ENCODE data around the gene TSPAN3.

Gene TSPAN3

DNA sequence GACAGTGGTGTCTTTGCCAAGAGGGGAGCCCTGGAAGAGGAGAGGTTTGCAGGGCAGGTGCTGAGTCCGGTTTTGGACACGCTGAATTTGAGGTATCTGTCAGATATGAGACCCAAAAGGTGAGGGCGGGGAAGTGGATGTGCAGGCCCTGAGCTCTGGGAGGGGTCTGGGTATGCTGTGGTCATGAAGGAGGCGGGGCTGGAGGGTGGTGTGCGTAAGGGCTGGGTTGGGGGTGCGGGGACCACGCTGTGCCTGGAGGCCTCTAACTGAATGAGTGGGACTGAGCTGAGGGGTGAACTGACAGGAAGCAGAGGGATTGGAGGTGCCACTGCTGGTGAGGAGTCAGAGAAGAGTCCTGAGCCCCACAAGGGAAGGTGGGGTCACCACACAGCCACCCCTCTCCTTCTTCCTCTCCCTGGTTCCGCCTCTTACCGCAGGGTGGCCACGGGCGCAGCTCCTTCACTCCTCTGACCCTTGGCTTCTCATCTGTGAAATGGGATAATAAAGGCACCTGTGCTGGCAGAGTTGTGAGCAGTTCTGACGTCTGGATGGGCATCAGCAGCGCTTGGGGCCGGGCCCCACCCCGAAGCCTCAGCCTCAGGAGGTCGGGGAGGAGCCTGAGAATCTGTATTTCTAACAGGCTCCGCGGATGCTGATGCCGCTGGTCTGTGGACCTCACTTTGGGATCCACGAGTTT lies 47.2 kb downstream of the TSPAN3 start:
- no peak for DNase-seq (ENCODE audit: low spot score)

DNA sequence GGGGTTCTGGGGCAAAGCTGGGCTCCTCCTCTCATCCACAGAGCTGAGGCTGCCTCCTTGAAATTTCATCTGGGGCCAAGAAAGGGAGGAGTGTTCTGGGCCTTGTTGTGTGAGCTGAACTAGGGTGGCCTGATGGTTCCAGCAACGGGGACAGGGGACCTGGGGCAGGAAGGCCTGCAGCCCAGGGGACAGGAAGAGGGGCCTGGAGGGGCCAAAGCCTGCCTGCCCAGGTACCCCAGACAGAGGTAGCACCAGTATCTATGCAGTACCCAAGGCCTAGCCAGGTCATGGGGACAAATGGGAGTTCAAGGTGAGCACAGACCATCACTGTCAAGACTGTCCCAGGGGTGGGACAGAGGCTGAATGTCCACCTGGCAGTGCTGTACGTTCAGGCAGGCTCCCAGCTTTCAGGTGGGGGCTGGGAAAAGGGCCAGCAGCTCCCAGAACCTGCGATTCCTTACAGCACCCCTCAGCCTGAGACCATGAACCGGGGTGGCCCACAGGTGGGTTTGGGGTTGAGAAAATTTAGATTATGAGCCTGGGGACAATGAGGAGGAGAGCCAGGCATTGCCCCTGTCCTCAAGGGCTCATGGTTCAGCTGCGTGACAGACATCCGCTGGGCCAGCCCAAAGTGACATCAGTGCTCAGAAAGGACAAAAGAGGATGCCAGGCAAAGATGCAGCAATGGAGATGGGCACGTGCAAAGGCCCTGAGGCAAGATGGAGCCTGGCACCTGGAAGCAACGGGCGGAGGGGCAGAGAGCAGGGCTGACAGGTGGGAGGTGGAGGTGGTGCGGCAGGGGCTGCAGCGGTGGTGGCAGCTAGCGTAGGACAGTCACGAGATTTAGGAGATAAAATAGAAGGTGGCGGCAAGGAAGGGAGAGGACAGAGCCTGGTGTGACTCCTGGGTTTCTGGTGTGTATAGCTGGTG lies 48.0 kb downstream of the TSPAN3 start:
- no peak for DNase-seq (ENCODE audit: low spot score)

DNA sequence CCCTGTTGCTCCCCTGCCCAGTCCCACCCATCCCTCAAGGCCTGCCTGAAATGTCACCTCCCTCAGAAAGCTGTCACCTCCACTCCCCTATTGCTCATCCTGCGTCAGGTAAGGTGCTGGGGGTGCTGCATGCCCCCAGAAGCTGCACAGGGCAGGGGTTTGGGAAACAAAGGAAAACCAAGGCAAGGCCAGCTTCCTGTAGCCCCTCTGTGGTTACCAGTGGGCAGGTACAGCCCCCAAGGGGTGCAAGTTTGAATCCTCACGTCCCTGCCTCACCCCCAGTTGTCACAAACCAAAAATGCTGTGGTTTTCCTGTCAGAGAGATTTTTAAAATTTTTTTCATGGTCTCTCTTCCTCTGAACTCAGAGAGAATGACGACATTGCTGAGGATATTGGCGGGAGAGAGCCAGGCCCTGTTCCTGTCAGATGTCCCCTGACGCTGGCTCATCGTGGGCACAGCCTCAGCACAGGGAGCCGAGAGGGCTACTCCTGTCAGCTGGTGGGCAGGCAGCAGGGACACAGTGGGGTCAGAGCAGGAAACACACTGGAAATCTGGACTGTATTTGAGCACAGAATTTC lies 49.0 kb downstream of the TSPAN3 start:
- DNase-seq (ENCODE audit: low spot score) = no peak

DNA sequence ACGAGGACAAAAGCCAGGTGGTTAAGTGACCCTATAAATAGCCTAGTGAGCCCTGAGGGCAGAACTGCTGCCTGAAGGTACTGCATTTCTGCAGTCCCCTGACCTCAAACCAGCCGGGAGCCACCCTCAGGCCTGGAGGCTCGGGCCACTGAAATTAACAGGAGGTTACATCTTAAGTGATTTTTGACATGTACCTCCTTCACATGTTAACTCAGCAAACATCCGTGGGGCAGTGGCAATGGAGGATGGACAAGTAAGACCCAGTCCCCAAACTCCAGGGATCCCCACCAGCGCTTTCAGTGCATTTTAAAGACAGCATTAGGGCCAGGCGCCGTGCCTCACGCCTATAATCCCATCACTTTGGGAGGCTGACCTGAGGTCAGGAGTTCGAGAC lies 49.8 kb downstream of the TSPAN3 start:
- no peak for DNase-seq (ENCODE audit: low spot score)

- DNase-seq (ENCODE audit: low spot score) = no peak
Measured at GRCh38 chr15:77020348-77021087, 50.4 kb downstream of the TSPAN3 start.

GRCh38 chr15:77019521-77020331 lies 51.2 kb downstream of the TSPAN3 start:
- DNase-seq (ENCODE audit: low spot score) = no peak

DNA sequence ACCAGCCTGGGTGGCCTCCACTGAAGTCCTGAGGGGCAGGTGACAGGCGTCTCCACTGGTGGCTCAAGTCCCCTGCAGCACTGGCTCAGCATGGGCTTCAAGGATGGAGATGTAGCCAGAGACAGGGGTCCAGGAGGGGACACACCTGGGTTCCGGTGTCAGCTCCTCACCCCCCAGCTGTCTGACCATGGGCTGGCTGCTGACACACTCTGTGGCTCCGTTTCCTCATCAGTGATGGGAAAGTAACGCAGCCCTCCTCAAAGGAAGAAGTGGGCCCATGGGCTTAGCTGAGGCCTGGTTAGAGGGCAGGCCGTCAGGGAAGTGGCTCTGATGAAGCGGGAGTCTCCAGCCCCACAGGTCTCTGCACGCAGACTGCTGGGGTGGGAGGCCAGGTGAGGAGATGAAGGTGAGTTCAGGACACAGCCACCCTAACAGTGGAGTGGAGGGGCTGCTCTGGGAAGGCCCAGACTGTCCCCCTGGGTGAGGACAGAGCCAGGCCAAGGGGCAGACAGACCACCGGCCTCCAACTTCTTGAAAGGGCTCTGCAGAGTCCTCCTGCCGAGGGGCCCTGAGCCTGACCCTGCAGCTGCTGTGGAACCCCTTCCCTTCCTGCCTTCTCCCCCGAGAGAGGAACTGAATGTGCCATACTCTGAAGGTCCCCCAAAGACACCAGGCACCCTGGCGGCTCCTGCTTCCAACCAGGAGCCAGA lies 52.0 kb downstream of the TSPAN3 start:
- DNase-seq (ENCODE audit: low spot score) = no peak

DNA sequence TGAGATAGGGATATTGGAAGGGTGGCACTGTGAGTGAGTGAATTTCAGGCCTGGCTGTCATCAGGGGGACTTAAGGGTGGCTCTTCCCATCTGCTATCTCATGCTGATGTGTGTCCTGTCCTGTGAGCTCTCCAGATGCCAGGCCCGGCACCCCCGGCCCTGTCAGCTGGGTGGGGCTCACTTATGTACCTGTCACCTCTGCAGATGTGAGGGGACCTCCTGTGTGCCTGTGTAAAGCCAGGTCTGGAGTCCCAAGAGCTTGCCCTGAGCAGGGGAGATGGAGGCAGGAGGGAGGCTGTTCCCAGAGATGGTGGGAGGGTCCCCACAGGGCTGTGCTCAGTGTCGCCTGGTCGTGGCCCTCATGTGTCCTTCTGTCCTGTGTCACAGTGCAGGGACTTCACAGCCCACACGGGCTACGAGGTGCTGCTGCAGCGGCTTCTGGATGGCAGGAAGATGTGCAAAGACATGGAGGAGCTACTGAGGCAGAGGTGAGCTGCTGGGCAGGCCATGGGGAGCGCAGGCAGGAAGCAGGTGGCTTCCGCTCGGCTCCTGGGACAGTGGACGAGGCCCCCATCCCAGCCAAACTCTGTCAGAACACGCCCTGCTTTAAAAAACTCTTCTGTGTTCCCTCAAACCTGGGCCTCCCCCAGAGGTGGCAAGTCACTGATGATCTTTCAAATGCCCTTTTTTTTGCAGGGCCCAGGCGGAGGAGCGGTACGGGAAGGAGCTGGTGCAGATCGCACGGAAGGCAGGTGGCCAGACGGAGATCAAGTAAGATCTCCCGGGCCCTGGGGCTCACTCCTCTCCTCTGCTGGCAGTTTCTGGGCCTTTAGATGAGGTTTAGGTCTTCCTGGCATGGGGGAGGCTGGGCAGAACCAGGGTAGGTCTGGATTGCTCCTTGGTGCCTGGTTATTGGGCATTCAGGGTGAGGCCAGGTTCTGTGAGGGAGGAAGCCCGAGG lies 52.9 kb downstream of the TSPAN3 start:
- no peak for DNase-seq (ENCODE audit: low spot score)

GRCh38 chr15:77017091-77017660 lies 53.7 kb downstream of the TSPAN3 start:
- DNase-seq (ENCODE audit: low spot score) = no peak

GRCh38 chr15:77016321-77016695 lies 54.6 kb downstream of the TSPAN3 start:
- DNase-seq (ENCODE audit: low spot score) = no peak

DNA sequence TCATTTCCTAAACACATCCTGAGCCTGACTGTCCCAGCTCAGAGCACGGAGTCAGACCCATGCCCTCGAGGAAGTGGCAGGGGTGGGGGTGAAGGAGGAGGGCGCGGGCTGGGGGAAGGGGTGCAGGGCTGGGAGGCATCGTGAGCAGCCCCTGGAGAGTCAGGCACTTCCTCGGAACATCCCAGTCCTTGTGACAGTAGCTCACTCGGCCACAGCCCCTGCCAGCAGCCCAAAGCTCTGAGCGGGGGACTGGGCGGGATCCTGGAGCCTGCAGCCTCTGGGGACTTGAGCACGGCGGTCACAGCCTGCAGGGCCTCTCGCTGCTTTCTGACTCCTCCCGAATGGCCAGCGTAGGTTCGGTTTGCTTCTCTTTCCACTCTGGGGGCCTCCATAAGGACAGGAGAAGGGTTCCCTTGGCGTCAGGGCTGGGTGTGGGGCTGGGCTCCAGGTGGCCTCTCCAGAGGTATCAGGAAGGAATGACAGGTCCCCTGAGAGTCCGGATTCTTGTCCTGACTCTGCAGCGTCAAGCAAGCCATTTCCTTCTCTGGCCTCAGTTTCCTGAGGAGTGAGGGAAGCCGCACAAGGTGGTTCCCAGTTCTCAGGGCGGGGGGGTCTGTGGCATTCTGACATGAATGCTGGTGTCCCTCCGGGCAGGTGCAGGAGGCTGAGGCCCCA lies 55.1 kb downstream of the TSPAN3 start:
- DNase-seq (ENCODE audit: low spot score) = no peak

DNA sequence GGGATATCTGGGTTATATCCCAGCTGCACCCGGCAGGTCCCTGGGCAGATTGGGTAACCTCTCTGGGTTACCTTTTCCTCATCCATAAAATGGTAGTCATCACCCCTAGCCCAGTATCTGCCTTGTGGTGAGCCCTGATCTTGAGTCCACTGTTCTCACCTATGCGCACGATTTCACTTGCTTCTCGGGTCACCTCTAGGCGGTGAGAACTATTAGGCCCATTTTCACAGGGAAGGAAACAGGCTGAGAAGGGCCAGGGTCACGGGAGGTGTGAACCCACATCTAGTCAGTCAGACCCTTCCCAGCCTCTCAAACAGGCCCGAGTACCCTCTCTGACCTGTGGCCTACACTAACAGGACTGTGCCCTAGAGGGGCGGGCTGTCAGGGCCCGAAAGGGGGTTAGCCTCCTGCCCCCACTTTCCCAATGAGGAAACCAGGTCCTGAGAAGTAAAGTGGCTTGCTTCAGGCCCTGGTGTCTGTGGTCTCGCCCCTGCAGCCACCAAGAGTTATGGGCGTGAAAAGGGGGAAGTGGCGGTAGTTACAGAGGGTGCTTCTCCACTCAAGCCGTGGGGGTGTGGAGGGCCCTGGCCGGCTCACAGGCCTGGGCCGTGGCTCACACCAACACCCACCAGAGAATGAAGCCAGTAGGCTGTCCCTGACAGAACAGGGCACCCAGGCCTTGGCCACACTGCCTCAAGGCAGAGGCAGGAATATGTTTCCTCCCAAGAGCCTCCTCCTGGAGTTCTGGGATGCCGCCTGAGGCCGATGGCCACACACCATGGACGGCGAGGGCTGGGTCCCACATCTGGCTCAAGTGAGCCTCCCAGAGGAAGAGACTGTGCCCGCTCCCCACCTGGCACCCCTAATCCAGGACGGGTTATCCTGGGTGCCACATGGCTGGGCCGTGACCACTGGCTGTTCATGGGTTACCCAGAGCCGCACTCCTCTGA lies 56.5 kb downstream of the TSPAN3 start:
- no peak for DNase-seq (ENCODE audit: low spot score)

DNA sequence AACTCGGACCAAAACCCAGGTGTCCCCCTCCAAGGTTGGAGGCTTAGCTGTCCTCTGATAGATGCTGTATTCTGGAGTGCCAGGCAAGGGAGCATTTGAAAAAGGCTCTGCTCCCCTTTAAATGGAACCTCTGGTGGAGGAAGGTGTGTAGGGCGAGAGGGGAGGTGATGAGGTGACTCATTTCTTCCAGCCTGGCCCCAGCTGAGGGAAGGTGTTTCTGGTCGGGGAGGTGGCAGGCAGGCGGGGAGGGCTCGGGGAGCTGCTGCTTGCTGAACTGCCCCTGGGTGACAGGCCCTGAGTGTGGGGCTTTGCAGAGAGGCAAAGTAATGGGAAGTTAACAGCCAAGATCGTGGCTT lies 57.2 kb downstream of the TSPAN3 start:
- DNase-seq (ENCODE audit: low spot score) = no peak

DNA sequence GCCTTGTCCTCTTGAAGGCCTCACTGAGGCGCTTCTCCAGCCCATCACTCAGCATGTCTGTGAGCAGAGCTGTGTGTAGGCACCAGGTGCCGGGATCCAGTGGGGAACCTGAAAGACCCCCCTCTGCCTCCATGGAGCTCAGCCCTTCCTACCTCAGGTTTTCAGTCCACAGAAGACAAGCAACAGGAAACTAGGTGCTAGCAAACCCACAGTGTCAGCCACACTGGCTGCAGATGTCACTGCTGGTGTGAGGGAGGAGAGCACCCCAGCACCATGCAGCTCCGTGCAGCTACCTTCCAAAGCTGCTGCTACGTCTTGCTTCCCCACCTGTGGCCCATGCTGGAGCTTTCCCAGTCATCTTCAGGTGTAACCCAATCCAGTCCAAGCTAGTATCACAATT lies 58.0 kb downstream of the TSPAN3 start:
- no peak for DNase-seq (ENCODE audit: low spot score)

DNA sequence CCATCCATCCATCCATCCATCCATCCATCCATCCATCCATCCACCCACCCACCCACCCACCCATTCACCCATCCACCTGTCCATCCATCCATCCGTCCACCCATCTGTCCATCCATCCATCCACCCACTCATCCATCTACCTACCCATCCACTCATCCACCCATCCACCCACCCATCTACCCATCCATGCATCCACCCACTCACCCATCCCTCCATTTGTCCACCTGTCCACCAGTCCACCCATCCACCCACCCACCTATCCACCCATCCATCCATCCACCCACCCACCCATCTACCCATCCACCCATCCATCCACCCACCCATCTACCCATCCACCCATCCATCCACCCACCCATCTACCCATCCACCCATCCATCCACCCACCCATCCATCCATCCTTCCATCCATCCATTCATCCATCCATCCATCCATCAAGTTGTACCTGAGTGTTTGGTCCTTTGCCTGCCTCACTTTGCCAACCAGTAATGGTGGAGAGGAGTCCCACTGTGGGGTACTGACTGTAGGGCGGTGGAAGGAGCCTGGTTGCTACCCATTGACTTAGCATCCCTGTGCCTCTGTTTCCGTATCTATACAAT lies 58.7 kb downstream of the TSPAN3 start:
- no peak for DNase-seq (ENCODE audit: low spot score)

DNA sequence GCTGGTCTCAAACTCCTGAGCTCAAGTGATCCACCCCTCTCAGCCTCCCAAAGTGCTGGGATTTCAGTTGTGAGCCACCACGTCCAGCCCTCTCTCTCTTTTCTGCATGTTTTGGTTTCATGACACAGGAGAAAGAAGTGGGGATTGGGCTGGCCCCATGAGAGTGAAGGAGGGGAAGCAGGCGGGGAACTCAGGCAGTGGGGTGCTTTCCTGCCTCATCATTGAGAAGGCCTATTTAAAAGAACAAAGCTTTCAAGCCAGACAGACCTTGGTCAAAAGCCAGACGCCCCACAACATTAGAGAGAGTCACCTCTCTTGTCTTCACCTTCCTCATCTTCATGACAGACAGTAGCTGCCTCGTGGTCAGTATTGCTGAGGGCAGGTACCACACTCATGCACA lies 60.1 kb downstream of the TSPAN3 start:
- no peak for DNase-seq (ENCODE audit: low spot score)

- DNase-seq (ENCODE audit: low spot score) = no peak
Measured at GRCh38 chr15:77010312-77010686, 60.6 kb downstream of the TSPAN3 start.

Measured in D341Med (cell line).